ENCODE results near the gene SMARCA1.

- peak; percentile 49 to 76 (median 67) for TF ChIP-seq CTCF (IDR thresholded peaks at IDR 0.05)
- peak in 2 of 3 donors; percentile 44 to 55 for TF ChIP-seq POLR2A (IDR thresholded peaks at IDR 0.05)
Observed at GRCh38 chrX:129540068-129540653, 16.9 kb upstream of the SMARCA1 start, which contains the start of gene OCRL.
